Tibial nerve (tissue), 4 donors: ENCODE data around the gene ELF2.

Source experiments
- CTCF ChIP-seq, 5 experiments: fragments of 200-600 bp in 3 of 5; fragments of 450-650 bp in 2 of 5; sonication (generic) in 3 of 5; IDR thresholded peaks; one replicate each; pipeline ENCODE4 v1.5.1; 2016 to 2019; ENCODE audit warnings: antibody characterized with exemption in 5 of 5, mild to moderate bottlenecking in 3 of 5, moderate library complexity in 2 of 5
- EP300 ChIP-seq, 2 donors: sonication (generic); formaldehyde crosslinking; IDR thresholded peaks; one replicate each; pipeline ENCODE4 v1.6.1; 2017; ENCODE audit warnings: antibody characterized with exemption in 2 of 2, mild to moderate bottlenecking in 1 of 2
- POLR2A ChIP-seq, 2 donors: fragments of 450-650 bp; IDR thresholded peaks; one replicate each; pipeline ENCODE4 v1.6.1; 2017; ENCODE audit warnings: antibody characterized with exemption in 2 of 2, mild to moderate bottlenecking in 2 of 2, moderate library complexity in 2 of 2

GRCh38 chr4:139177869-139178619 lies 1.0 kb upstream of the ELF2 start:
- TF ChIP-seq CTCF (IDR thresholded peaks at IDR 0.05) (peak in 2 of 5 experiments; percentile 15 to 29), EP300 (IDR thresholded peaks at IDR 0.05) (peak in 1 of 2 donors; percentile 92), POLR2A (IDR thresholded peaks at IDR 0.05) (peak; percentile 94 to 96)
